HFF-Myc (cell line): ENCODE measurements around the gene RHBG.

Experiments used
- DNase-seq: peaks from one replicate; pipeline ENCODE4 v3.0.0-alpha.2; 2011; ENCODE audit warnings: low read depth; ENCODE audit errors: extremely low read depth
- H3K4me3 ChIP-seq: replicated peaks from 2 replicates; pipeline ENCODE4 v1.5.1; 2011; ENCODE audit warnings: low read depth, mild to moderate bottlenecking, control low read depth, low read length
- CTCF ChIP-seq: IDR thresholded peaks from 2 replicates; pipeline ENCODE4 v1.5.1; 2012; ENCODE audit warnings: mild to moderate bottlenecking, low read depth, low read length, control low read depth; ENCODE audit errors: missing control alignments

The RHBG gene

DNA sequence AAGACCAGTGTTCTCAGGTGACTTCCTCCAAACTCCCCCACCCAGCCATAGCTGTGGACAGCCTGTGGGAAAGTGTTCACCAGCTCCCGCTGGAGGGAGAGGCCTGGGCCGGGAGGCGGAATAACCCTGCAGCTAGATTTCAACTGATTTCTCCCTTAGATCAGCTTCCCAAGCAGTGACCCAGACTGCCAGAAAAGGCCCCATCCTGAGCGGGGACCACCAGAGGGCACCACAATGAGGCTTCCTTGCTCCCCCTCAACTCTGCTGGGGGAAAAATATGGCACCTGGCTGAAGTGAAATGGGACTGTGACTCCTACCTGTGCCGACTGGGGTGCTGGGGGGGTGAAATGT lies 50.8 kb downstream of the RHBG start:
- DNase-seq = no peak
- peak; percentile 37 for TF ChIP-seq CTCF
- no peak overlapping the region for H3K4me3 ChIP-seq

- no peak for TF ChIP-seq CTCF
- DNase-seq = no peak
- H3K4me3 ChIP-seq = no peak overlapping the region
These were observed 51.4 kb downstream of the RHBG start for GRCh38 chr1:156420205-156421061.

- no peak overlapping the region for H3K4me3 ChIP-seq
- DNase-seq = peak; percentile 19
- TF ChIP-seq CTCF = no peak
These were observed 52.3 kb downstream of the RHBG start for GRCh38 chr1:156421062-156421938.

DNA sequence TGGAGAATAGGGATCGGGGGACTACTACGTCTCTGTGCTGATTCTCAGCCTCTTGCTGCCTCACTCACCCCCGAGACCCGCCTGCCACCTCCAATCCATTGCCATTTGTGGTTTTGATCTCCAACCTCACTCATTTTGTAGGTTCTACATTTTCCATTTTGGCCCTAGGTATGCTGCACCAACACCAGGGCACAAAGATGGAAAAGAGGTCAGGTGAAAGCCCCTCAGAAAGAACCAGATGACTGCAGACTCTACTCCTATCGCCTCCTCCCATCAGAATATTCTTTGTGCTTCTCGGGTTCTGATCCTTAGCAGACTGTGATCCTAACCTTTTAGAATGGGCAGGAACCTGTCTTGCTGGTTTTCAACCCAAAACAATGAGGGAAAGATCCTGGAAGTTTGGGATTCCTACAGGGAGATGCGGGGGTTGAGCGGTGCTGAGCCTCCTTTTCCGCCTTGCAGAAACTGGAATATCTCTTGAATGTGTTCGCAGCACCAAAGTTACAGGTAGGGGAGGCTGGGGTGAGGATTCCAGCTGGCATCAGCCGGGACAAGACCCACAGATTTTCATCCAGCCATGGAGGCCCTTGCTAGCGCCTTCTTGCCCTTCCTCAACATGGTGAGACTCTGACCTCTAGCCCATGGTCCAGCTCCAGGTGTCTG lies 53.1 kb downstream of the RHBG start:
- no peak for TF ChIP-seq CTCF
- no peak overlapping the region for H3K4me3 ChIP-seq
- DNase-seq = no peak

- no peak for DNase-seq
- no peak overlapping the region for H3K4me3 ChIP-seq
- TF ChIP-seq CTCF = no peak
These were observed 53.6 kb downstream of the RHBG start for GRCh38 chr1:156422602-156423091.
